ENCODE results near the gene KLHL29. TPM values are rescaled to one million over a fixed set of nuclear protein-coding genes. Genes with fewer than 3 reads are reported as not detected.

Gene KLHL29
- total and polyA plus RNA-seq, 2 of the 13 experiments (the other 11 are each of a cell fraction or from before 2014, with no cell fraction given): 0.01 TPM; not detected in 1

DNA sequence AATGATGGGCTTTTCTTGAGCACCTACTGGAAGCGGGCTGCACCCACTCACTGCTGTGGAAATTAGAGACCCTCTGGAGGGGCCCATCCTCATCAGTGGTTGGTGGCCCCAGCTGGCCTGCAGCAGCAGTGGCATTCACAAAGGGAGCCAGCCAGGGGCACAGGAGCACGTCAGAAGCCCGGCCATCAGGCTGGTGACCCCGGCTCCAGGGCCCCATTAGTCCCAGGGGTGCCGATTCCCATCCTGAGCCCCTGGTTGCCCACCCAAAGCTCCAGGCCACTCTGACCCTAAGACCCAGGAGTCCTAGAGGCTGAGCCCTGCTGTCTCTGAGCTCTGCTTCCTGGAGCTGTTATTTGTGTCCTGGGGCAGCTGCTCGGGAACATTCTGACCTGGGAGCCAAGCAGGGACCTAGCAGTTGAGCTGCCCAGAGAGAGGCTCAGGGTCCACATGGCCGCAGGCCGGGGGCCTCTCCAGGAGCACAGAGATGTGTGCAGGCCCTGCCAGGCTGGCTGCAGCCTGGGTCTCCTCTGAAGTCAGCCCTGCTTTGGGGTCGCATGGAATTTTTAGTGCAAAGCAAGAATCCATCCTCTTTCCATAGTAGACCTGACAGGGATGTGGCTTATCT lies 207.2 kb downstream of the KLHL29 start:
- ChIA-PET CTCF (ENCODE audit: low intra/inter-chr PET ratio, low total read pairs) (no interaction called here), POLR2A (no interaction called here)
- H3K27ac ChIP-seq (ENCODE audit: extremely low read length, insufficient read depth, low read length): no peak overlapping the region
- no peak overlapping the region for H3K9ac ChIP-seq (ENCODE audit: insufficient read depth, low read depth, low read length)
- H3K27me3 ChIP-seq (ENCODE audit: control insufficient read depth in 1 of 2, insufficient read depth in 2 of 2, low read length in 2 of 2): peaks cover 6 to 80% of the 10 kb centered on the region in 2 experiments
- DNase-seq (ENCODE audit: low spot score): no peak
- BruUV-seq (replicated peaks): no TSS peak
- no peaks in the 10 kb centered on the region for H3K36me3 ChIP-seq (replicated peaks in 1 of 2; ENCODE audit: control insufficient read depth in 1 of 2, insufficient read depth in 2 of 2, low read length in 2 of 2)
- H3K4me3 ChIP-seq (replicated peaks in 1 of 3; ENCODE audit: insufficient read depth in 1 of 3, low read depth in 2 of 3, low read length in 3 of 3): no peak overlapping the region
- no peak overlapping the region for H2AFZ ChIP-seq (ENCODE audit: low read length)
- H3K79me2 ChIP-seq (ENCODE audit: insufficient read depth, low read length): no peaks in the 10 kb centered on the region
- TF ChIP-seq RNF2 (conservative IDR thresholded peaks at IDR 0.05; ENCODE audit: low read depth) (no peak), ZSCAN20 (CRISPR knock-in tag; IDR thresholded peaks at IDR 0.05; ENCODE audit: borderline replicate concordance) (no peak)
- TF ChIP-seq, protein P1, sequence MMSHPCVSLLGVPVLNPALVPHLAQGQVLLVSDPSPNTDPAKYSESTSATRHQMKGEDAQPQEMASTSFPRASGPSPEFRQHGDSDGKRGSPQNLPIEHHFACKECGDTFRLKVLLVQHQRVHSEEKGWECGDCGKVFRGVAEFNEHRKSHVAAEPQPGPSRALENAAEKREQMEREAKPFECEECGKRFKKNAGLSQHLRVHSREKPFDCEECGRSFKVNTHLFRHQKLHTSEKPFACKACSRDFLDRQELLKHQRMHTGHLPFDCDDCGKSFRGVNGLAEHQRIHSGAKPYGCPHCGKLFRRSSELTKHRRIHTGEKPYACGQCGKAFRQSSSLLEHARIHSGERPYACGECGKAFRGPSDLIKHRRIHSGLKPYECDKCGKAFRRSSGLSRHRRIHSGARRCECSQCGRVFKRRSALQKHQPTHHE (CRISPR knock-in tag; IDR thresholded peaks at IDR 0.05; ENCODE audit: borderline replicate concordance): no peak
- TF ChIP-seq, protein P2, sequence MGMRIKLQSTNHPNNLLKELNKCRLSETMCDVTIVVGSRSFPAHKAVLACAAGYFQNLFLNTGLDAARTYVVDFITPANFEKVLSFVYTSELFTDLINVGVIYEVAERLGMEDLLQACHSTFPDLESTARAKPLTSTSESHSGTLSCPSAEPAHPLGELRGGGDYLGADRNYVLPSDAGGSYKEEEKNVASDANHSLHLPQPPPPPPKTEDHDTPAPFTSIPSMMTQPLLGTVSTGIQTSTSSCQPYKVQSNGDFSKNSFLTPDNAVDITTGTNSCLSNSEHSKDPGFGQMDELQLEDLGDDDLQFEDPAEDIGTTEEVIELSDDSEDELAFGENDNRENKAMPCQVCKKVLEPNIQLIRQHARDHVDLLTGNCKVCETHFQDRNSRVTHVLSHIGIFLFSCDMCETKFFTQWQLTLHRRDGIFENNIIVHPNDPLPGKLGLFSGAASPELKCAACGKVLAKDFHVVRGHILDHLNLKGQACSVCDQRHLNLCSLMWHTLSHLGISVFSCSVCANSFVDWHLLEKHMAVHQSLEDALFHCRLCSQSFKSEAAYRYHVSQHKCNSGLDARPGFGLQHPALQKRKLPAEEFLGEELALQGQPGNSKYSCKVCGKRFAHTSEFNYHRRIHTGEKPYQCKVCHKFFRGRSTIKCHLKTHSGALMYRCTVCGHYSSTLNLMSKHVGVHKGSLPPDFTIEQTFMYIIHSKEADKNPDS (CRISPR knock-in tag; IDR thresholded peaks at IDR 0.05): no peak
- in situ Hi-C loops (cut with HindIII; ENCODE audit: extremely low pct_ligation_motif_present, low pct_unique_long_range_greater_than_20kb) (no loop called here), intact Hi-C loops (cut with micrococcal nuclease; ENCODE audit: unreplicated experiment) (no loop called here)
- no peak overlapping the region for H3K4me2 ChIP-seq (ENCODE audit: low read depth, low read length)
- H3K4me1 ChIP-seq (ENCODE audit: insufficient read depth, low read length): no peaks in the 10 kb centered on the region
- no peaks in the 10 kb centered on the region for H3K9me3 ChIP-seq (ENCODE audit: low read length)
- H4K20me1 ChIP-seq (ENCODE audit: insufficient read depth, low read length): no peaks in the 10 kb centered on the region
- no peak for FAIRE-seq
- 10% methylated on average over 8 of the region's 9 CpGs for WGBS (ENCODE audit: low lambda C conversion rate)
- no peak for ATAC-seq

Data from HepG2 (cell line).